NCI-H2227 treated with DMSO at 0.1 percent for 48 hours (cell line): Measurements from ENCODE around the gene HMX1.

ENCODE experiments used
- DNase-seq: peaks from one replicate; lab custom pipeline; 2025; lab: John Stamatoyannopoulos, UW

Gene HMX1

DNA sequence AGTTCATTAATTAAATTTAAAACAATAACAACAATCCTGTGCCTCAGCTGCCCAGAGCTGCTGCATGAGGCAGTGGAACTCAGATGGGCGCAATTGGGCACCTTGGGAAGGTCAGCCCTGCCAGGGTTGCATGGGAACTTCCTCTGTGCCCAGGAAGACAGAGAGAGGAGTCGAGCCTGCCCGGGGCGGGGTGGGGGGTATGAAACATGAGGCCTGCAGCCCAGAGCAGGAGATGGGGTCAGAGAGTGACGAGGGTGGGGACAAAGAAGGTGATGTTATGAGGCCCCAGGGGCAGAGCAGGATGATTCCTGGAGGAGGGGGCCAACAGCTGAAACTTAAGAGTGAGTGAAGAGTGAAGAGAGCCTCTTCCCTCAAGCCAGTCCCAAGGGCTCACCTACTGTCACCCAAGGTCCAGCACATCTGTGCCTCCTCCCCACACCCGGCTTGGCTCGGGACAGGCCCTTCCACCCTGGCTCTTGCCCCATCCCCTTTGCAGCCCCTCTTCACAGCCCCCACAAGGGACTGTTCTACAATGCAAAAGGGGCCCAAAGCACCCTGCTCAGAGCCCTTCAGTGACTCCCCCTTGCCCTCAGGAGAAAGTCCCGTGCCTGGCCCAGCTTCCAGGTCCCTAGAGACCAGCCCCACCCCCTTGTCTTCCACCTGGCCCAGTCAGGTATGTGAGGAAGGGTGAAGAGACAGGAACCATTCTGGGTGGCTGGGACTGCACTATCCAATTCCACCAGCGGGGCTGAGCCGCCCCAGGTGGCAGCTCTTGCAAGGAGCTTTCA lies 31.4 kb downstream of the HMX1 start:
- no peak for DNase-seq

DNA sequence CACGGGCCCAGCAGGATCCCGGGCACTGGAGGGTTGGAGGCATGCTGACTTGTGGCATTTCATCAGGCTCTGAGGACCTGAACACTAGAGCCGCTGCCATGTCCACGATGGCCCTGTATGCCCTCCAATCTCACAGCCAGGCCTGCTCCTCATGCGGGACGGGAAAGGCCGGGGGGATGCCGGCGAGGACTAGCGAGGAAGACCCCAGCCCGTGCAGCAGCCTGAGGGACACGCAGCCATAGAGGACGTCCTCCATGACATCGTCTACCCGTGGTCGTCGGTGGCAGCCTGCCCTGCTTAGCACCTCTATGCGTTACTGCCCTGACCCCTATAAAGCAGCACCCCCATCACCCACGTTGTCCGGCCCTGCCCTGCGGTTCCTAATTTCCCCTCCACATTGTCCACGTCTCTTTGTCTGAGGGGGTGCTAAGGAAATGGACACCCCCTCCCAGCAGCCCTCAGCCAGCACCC lies 32.6 kb downstream of the HMX1 start:
- DNase-seq, result no peak

DNA sequence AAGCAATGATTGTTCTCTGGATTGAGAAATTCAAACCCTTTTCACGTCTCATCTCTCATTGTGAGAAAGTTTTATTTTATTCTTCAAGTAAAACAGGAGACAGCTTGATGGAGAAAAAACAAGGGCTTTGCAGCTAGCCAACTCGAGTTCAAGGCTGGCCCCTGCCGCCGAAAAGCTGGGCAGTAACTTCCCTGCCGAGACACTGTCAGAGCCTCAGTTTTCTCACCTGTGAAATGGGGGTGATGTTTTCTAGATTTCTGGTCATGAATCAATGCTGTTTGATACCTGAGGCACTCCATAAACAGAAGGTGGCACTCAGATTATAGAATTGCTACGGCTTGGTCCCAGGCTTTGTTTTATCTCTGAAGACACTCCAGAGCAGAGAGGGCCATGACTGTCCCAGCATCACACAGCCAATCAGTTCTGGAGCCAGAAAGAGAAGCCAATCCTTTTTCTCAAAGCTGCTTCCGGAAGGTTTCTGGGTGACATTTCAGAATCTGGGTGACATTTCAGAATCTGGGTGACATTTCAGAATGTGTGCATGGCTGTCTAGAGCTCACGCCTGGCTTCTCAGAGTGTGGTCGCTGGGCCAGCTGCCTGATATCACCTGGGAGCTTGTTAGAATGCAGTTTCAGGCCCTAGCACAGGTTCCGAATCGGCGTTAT lies 33.2 kb downstream of the HMX1 start:
- DNase-seq, result no peak

DNA sequence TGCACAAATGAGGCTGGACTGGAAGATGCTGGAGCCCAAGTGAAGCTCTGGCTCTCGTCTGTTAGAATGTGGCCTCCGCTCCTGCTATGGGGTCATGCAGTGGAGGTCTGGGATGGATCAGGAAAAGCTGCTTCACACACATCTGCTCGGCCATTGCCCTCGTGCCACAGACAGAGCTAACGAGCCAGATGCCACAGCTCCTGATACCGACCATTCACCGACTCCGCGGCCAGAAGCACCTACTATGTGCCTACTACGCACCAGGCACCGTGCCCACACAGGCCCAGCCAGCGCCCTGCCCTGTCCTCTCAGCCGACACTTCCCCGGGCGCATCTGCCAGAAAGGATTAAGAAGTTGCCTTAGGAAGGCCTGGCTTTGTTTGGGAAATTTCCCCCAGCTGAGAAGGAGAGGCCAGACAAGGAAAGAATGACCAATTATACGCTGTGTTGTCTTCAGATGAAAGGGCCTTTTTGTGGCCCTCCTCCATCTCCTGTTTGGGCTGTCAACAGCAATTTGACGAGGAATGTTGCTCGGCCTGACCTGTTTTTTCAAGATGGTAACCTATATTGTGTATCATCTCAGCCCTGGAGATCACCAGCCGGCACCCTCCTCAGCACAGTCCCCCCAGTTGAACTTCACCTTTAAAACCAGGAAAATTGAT lies 34.3 kb downstream of the HMX1 start:
- DNase-seq, result no peak

DNA sequence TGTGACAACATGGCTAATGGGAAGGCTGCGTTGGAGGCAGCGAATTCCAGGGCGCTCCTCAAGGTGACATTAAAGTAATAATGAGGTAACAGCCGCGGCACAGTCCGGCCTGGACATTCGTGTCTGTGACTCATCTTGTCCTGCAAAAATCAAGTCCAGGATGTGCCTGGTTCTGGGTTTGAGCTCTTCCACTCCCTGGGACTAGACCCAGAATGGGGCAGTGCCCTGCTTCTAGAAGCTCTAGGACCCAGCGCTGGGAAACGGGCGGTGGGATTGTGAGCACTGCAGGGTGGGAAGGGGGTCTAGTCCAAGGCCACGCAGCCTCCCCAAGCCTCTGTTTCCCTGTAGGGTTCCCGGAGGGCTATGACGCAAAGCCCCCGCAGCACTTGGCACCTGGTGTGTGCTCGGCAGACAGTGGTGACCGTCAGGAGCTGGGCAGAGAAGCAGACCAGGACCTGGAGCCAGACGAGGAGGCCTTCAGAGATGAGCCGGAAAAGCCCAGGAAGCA lies 34.9 kb downstream of the HMX1 start:
- DNase-seq, result no peak

DNA sequence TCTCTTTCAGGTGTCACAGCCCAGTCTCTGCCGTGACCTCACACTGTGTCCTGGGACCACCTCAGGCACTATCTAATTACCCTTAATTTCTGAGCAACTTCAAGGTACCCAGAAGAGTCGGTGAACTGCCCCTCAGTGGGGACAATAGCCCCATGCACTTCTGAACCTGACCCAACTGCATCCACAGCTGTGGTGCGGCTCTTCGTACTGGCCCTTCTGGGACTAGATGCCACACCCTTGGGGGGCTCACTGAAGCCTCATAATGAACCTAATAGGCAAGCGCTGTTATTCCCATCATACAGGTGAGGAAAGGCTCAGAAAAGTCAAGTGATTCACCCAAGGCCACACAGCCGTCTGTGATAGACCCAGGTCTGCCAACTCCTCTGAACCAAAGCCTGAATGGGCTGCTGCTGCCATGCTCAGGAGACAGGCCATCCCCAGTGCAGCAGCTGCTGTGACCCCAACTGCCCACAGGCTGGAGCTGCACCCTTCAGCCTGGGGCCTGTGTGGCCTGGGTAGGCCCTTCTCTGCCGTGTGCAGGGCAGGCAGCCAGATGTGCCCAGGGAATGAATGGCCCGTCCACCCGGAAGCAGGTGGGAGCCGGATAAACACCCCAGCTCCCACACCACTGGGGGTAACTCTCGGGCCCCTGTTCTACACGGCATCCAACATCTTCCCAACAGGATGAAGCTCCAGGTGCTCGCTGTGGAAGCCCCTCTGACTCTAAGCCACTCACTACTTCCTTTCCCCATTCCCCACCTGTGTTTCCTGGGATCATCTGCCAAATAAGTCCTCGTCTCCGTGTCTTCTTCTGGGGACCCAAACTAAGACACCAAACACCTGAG lies 35.9 kb downstream of the HMX1 start:
- no peak for DNase-seq

DNA sequence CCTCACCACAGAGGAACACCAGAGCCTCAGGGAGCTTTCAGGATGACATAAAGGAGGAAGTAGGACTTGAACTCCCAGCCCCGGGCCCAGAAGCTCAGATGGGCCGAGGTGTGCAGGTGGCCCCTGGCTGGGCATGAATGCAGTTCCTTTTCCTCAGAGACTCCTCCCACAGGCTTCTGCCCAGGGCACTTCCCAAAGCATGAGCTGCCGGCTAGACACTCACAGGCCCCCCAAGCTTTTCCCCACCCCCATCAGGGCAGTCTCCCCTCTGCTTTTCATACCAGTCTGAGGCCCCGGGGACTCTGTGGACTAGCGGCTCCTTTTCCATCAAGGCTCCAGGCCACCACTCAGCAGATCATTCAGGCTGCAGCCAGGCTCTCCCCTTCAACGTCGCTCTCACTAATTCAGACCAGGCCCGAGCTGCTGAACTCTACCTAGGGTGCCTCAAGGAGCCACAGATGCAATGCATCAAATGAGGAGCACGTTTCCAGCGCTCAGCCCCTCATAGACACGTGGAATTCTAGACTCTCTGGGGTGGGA lies 36.9 kb downstream of the HMX1 start:
- DNase-seq, result no peak

DNA sequence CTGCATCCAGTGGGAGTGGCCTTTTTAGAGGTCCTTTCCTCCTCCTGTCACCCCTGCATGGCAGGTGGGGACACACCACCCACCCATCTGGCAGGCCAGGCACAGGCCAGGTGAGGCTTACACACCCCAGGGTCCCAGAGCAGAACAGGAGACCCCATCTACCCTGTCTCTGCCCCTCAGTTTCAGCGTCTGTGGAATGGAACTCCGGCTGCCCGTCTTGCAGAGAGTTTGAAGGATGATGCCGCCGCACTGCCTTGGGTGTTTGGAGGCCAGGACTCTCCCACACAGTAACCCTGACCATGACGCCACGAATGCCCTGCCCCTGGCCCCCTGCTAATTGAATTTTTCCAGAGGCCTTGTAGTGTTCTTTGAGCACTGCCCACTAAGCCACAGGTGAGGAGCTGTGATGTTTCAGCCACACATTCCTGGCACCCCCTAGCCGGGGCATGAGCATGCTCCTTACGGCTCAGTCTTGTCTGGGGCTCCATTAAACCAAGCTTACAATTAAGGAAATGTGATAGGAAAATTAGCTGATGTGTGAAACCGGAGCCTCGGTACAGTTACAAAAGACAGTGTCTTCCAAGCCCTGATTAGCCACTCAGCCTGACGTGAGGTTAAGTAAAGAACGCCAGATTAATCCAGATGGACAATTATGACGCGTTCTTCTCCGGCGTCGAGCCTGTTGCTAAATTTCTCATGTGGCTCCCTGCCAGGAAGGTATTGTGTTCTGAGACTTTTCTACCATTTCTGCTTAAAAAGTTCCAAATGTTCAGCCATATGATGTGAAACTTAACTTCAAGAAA lies 39.3 kb downstream of the HMX1 start:
- no peak for DNase-seq

DNA sequence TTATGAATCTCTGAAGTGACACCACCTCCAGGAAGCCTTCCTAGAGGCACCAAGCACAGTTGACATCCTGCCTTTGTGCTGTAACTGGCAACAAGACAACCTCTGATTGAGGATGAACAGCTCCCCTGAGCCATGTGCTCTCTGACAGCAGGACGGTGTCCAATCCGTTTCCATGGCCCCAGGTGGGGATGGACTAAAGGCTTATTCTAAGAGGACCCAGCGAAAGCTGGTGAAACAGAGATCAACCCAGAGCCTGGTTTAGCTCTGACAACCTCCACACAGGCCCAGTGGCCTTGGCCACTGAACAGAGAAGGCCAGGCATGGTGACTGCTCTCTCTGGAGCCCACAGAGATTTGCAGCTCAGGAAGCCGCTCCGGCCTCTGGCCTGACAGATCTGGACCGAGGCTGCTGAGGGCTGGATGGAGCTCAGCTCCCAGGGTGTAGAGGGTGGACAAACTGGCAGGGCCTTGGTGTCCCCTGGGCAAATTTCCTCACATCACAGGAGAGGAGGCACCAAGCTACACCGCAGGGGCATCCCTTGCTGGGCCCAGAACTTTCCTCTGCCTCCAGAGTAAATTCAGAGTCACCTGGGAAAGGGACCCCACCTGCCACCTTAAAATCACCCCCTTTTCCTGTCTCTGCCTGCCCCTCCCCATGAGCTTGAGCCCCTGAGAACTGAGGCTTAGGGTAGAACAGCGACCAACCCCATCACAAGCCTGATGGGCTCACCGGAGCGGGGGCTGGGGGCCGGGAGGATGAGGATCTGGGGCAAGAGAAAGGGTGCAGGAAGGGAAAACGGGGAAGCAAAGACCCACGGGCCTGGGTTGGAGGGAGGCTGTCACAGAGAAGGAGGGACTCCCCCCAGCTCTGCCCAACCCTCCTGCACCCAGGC lies 40.2 kb downstream of the HMX1 start:
- DNase-seq, result no peak

DNA sequence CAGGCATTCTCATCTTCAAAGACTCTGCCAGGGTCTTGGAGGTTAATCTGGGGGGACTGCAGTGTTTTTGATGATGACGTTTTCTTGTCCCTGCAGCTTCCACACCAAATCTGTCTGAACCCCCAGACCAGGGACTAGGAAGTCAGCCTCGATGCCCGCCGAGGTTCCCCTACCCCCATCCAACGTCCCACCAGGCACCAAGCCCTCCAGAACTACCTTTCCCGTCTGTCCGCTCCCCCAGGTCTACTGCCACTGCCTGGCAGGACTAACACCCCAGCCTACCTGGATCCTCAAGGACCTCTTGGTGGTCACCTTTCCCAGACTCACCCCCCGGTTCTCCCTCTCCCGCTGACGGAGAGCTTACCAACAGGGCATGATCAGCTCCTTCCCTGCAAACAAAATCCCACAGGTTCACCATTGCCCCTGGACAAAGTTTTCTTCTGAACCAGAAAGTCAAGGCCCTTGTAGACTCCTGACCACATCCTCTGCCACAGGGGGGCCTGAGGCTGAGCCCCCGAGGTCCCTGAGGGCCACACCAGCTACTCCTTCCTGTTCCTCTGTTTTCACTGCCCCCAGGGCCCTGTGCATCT lies 40.9 kb downstream of the HMX1 start:
- no peak for DNase-seq

DNA sequence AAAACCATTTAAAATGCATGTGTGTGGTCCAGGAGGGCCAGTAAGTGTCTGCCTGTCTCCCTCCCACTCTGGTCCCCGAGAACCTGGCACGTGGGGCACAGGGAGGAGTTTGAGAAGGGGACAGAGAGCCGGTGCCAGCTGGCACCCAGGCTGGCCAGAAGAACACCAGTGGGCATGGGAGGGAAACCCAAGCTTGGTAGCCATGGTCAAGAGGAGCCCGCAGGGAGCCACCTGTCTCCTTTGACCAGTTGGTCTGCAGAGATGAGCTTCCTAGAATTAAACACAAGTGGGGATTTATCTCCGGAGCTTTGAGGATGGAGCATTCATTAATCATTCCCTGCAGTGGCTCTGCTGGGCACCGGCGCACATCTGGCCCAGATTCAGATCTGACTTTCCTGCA lies 41.6 kb downstream of the HMX1 start:
- DNase-seq, result no peak

DNA sequence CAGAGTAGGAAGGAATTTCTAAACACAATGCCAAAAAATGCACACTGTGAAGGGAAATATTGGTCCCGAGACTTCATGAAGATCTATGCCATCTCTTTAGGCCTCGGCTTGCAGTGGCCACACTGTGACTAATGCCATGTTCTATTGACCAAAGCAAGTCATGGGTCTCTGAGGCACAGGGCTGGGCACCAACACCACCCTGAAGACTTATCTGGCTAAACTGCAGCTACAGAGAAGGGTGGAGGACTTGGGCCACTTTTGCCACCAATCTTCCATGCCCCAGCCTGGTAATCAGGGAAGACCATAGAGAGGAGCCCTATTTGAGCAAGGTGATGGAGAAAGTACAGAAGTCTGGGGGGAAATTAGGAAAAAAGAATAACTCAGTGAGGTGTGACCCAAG lies 42.1 kb downstream of the HMX1 start:
- DNase-seq, result no peak

DNA sequence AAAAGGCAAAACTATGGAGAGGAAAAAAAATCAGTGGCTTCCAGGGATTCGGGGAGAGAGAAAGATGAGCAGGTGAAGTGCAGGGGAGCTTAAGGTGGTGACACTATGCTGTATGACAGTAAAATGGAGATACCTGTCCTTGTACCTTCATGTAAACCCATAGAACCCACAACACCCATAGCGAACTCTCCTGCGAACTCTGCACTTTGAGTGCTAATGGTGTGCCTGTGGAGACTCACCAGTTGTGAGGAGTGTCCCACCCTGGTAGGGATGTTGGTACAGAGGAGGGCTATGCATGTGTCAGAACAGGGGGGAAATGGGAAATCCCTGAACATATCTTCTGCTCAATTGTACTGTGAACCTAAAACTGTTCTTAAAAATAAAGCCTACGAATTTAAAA lies 42.8 kb downstream of the HMX1 start:
- no peak for DNase-seq

DNA sequence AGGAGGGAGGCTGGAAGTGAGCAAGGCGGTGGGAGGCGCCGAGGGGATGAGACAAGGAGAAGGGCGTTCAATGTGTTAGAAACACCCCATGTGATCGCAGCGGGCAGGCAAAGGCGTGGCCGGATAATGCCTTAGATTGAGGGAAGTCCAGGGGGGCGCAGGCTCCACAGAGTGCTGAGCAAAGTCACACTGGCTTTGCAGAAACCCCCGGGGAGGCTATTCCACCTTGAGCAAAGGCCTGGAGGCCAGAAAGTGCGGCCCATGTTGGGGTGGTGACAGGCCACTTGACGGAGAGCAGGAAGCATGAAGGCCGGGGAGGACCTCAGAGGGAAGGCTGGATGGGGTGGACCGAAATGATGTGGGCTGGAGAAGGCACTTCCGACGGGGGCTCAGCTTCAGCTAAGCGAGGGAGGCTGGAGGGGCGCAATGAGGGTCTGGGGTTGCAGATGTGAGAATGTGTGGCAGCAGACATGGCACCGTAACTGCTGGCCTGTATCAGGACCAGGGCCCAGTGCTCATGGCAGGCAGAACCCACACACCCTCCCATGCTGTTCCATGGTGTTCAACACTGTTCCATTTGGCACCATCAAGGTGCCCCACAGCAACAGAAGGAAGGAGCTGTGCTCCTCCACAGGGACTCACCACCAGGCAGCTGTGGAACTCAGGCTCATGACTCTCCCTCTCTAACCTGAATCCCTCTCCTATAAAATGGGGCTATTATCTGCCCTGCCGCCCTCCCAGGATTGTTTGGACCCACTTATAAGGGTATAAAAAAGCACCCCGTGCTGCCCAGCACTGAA lies 50.3 kb downstream of the HMX1 start:
- no peak for DNase-seq

DNA sequence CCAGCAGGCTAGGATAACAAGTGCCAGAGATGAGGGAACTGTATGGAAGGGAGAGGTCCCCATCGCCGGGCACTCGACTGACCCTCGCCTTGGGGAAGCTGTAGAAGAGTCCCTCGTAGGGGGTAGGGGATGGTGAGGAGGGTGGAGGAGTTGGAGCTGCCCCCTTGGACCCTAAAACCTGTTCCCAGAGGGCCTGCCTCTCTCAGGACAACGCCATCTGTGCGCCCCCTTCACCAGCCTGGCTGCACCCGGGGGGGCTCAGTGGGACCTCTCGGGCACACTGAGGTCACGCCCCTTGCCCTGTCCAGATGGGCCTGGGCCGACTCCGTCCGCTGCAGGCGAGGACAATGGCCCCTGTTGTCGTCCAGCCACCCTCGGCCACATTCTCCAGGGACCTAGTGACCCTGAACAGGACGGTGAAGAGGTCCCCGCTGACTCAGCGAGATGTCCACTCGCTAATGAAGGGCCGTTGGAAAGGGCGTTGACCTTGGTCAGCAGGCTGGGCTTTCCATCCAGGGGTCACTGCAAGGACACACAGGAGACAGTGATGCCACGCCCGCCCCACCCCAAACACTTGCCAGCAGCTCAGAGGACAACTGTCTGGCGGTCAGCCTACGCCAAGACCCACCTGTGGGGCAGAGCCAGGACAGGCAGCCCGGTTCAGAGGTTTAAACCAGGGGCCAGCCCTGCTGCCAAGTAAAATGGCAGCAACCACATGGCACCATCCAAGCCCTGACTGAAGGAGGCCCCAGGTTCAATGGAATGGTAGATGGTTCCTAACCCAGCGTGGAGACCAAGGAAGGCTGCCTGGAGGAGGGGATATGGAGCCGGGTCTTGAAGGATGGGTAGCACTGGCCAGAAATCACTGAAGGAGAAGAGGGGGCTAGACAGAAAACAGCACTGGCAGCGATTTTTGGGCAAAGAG lies 51.2 kb downstream of the HMX1 start:
- DNase-seq, result no peak

DNA sequence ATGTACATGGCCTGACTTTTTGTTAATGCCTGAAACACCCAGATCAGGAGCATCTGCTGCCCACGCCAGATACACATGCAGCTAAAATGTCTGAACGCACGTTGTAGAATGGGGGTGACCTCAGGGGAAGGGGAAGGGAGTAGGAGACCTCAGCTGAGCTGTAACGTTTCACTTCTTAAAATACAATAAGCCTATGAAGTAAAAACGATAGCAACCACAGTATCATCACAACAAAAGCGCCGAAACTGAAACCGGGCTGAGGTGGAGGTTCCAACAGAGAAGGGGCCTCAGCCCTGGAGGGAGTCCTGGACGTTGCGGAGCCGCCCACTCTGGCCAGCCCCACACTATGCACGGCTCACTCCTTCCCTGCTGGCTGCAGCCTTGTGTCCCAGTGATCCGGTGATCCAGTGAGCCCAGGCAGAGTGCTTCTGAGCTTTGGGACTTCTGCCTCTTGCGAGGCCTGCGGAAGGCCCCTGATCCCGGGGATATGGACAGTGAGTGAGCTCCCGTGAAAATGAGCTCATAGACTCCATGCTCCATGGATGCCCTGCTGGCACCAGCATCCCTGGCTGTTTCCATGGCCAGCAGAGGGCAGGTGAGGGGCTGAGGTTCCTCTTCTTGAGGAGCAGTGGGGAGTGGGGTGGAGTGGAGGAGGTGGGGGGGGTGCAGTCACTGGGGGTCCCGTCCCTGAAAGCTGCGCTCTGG lies 52.0 kb downstream of the HMX1 start:
- no peak for DNase-seq

DNA sequence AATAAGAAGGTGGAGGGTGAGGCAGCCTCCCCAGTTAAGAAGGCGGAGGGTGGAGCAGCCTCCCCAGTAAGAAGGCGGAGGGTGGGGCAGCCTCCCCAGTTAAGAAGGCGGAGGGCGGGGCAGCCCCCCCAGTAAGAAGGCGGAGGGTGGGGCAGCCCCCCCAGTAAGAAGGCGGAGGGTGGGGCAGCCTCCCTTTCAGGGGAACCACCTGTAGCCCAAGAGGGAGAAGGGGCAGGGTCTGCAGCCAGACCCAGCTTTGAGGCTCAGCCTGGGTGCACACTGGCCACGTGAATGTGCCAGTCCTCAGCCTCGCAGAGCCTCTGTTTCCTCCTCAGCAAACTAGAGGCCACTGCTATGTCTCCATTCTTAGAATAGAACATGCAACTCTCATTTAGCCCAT lies 52.6 kb downstream of the HMX1 start:
- DNase-seq, result no peak
